Skin epidermis (tissue), 12 donors: ENCODE measurements around the gene IFITM5.

Source experiments
- H3K27ac ChIP-seq, 21 experiments: fragments of 200-600 bp; sonication (generic) in 11 of 21; one replicate each; pipeline ENCODE4 v1.5.0; 2020; ENCODE audit warnings: mild to moderate bottlenecking in 3 of 21, inconsistent platforms in 2 of 21, moderate library complexity in 2 of 21
- H3K4me3 ChIP-seq, 7 experiments: fragments of 200-600 bp; sonication (generic) in 2 of 7; one replicate each; pipeline ENCODE4 v1.5.0; 2020; ENCODE audit warnings: inconsistent platforms in 2 of 7, mild to moderate bottlenecking in 2 of 7, moderate library complexity in 1 of 7

The IFITM5 gene

GRCh38 chr11:314554-314875 lies 15.2 kb upstream of the IFITM5 start:
- Histone ChIP-seq H3K4me3 (peak overlapping the region; percentile 36 to 60 (median 53)), H3K27ac (peak overlapping the region; percentile 3 to 98 (median 87))

- Histone ChIP-seq H3K4me3 (peak within 1 kb of the TSS; percentile 36 to 60 (median 53)), H3K27ac (peak within 1 kb of the TSS; percentile 67 to 98 (median 87))
These were observed 14.6 kb upstream of the IFITM5 start, which contains the start of gene IFITM1 for GRCh38 chr11:313787-314553. IFITM1 (plus strand) TSS chr11:314040; CDS start chr11:314171, 131 bp downstream.

- Histone ChIP-seq H3K4me3 (peak overlapping the region; percentile 36 to 60 (median 53)), H3K27ac (peak overlapping the region; percentile 67 to 98 (median 87))
These were observed 14.0 kb upstream of the IFITM5 start for GRCh38 chr11:313304-313786.

- H3K4me3 ChIP-seq: peak overlapping the region in 4 of 7 experiments; percentile 3 to 60 (median 28)
- H3K27ac ChIP-seq: peak overlapping the region; percentile 4 to 98 (median 86)
These were observed 12.9 kb upstream of the IFITM5 start for GRCh38 chr11:312092-312816.

- Histone ChIP-seq H3K27ac (peak overlapping the region in 19 of 21 experiments; percentile 65 to 98 (median 86)), H3K4me3 (peak overlapping the region in 4 of 7 experiments; percentile 22 to 60 (median 28))
These were observed 11.9 kb upstream of the IFITM5 start for GRCh38 chr11:311013-311748.

- peak overlapping the region; percentile 20 to 52 (median 38) for H3K4me3 ChIP-seq
- peak overlapping the region in 20 of 21 experiments; percentile 18 to 93 (median 82) for H3K27ac ChIP-seq
These were observed 10.8 kb upstream of the IFITM5 start for GRCh38 chr11:309979-310572.

- peak overlapping the region; percentile 25 to 52 (median 38) for H3K4me3 ChIP-seq
- peak overlapping the region in 20 of 21 experiments; percentile 25 to 93 (median 82) for H3K27ac ChIP-seq
These were observed 9.7 kb upstream of the IFITM5 start for GRCh38 chr11:308740-309665.

GRCh38 chr11:307766-308708 lies 8.7 kb upstream of the IFITM5 start, which contains the start of gene IFITM2:
IFITM2 (plus strand) TSS chr11:307816; CDS start chr11:308193, 377 bp downstream.
- Histone ChIP-seq H3K27ac (peak within 1 kb of the TSS in 19 of 21 experiments; percentile 68 to 93 (median 85)), H3K4me3 (peak within 1 kb of the TSS; percentile 25 to 52 (median 38))

GRCh38 chr11:306645-307371 lies 7.5 kb upstream of the IFITM5 start:
- Histone ChIP-seq H3K27ac (peak overlapping the region in 19 of 21 experiments; percentile 62 to 93 (median 82)), H3K4me3 (no peak overlapping the region)

GRCh38 chr11:305844-306211 lies 6.5 kb upstream of the IFITM5 start:
- H3K27ac ChIP-seq: peak overlapping the region in 8 of 21 experiments; percentile 35 to 87 (median 72)
- no peak overlapping the region for H3K4me3 ChIP-seq

GRCh38 chr11:304915-305843 lies 5.9 kb upstream of the IFITM5 start:
- no peak overlapping the region for H3K4me3 ChIP-seq
- no peak overlapping the region for H3K27ac ChIP-seq

- H3K27ac ChIP-seq: no peak overlapping the region
These were observed 4.8 kb upstream of the IFITM5 start for GRCh38 chr11:304061-304506.

GRCh38 chr11:303363-303762 lies 4.0 kb upstream of the IFITM5 start:
- no peak overlapping the region for H3K27ac ChIP-seq
- no peak overlapping the region for H3K4me3 ChIP-seq

More at GRCh38 chr11:304061-304506, 4.8 kb upstream of the IFITM5 start:
- no peak overlapping the region for H3K4me3 ChIP-seq

GRCh38 chr11:299951-300735 lies 817 bp upstream of the IFITM5 start:
- H3K4me3 ChIP-seq: no peak overlapping the region
- H3K27ac ChIP-seq: no peak overlapping the region
